HepG2 (cell line): ENCODE results near the gene ATP1B2.

Experiments used
- DBP ChIP-seq: sonication (generic); formaldehyde crosslinking; IDR thresholded peaks from 2 replicates; pipeline ENCODE4 v1.4.0; 2020; ENCODE audit warnings: missing genetic modification reagents; ENCODE audit errors: not compliant biosample characterization
- NR2C2 ChIP-seq: sonication (generic); formaldehyde crosslinking; IDR thresholded peaks from 2 replicates; pipeline ENCODE4 v1.4.0; 2020; ENCODE audit warnings: missing genetic modification reagents, mild to moderate bottlenecking, moderate library complexity, borderline replicate concordance
- RFX1 ChIP-seq: fragments of 450-650 bp; IDR thresholded peaks from 2 replicates; pipeline ENCODE4 v1.6.1; 2017
- ZNF652 ChIP-seq: IDR thresholded peaks from 2 replicates; pipeline ENCODE4 v1.6.1; 2016; ENCODE audit warnings: low read depth, borderline replicate concordance
- TF ChIP-seq, protein P1 (sequence below): sonication (generic); formaldehyde crosslinking; IDR thresholded peaks from 2 replicates; pipeline ENCODE4 v1.5.0; 2020; ENCODE audit warnings: mild to moderate bottlenecking, missing genetic modification reagents, moderate library complexity

DNA sequence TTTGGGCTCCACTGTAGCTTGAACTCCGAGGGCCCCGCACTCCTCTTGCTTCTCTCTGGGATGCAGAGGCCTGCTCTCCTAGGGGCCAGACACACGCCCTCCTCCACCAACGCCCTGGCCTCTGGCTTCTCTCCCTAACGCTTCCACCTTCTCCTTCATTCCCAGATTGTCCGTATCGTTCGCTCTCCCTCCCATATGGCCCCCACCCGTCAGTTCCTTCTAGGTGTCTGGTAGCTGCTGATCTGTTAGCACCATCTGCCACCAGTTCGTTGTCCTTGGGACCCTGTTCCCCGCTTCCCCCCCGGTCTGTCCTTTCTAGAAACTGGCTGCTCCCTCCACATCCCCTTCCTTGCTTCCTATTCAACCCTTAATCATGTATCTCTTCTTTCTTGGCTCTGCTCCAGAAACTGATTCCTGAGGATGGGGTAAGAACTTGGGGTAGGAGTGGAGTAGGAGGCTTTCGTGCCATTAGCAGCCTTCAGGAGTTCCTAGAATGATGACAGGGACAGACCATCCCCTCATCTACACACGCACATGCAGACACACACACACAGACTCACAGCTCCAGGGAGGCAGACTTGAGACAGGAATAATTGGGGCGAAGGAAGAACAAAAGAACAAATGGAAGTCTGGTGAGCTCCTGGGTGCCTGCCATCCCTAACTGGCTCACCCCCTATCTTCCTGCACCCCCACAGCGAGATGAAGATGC lies 4.3 kb downstream of the ATP1B2 start:
- no peak for TF ChIP-seq RFX1
- no peak for TF ChIP-seq DBP
- TF ChIP-seq ZNF652 (CRISPR knock-in tag), result no peak
- no peak for TF ChIP-seq NR2C2 (CRISPR knock-in tag)
- TF ChIP-seq, protein P1, sequence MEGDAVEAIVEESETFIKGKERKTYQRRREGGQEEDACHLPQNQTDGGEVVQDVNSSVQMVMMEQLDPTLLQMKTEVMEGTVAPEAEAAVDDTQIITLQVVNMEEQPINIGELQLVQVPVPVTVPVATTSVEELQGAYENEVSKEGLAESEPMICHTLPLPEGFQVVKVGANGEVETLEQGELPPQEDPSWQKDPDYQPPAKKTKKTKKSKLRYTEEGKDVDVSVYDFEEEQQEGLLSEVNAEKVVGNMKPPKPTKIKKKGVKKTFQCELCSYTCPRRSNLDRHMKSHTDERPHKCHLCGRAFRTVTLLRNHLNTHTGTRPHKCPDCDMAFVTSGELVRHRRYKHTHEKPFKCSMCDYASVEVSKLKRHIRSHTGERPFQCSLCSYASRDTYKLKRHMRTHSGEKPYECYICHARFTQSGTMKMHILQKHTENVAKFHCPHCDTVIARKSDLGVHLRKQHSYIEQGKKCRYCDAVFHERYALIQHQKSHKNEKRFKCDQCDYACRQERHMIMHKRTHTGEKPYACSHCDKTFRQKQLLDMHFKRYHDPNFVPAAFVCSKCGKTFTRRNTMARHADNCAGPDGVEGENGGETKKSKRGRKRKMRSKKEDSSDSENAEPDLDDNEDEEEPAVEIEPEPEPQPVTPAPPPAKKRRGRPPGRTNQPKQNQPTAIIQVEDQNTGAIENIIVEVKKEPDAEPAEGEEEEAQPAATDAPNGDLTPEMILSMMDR (CRISPR knock-in tag), result no peak
